K562 (cell line): ENCODE measurements around the gene PPP1CA. TPM values are rescaled to one million over a fixed set of nuclear protein-coding genes. Genes with fewer than 3 reads are reported as not detected.

Source experiments
- GABPA ChIP-seq: fragments of 200-800 bp; sonication (Bioruptor generic); conservative IDR thresholded peaks from 2 replicates; pipeline ENCODE4 v1.6.1; 2016; ENCODE audit warnings: low read depth, missing genetic modification characterization, missing compliant biosample characterization
- GABPB1 ChIP-seq: sonication (generic); formaldehyde crosslinking; IDR thresholded peaks from 2 replicates; pipeline ENCODE4 v1.8.0; 2022; ENCODE audit warnings: mild to moderate bottlenecking, missing genetic modification reagents
- KLF10 ChIP-seq: fragments of 250-450 bp; sonication (Bioruptor Pico); IDR thresholded peaks from 2 replicates; pipeline ENCODE4 v1.6.1; 2021; ENCODE audit warnings: matching md5 sums
- MAZ ChIP-seq, 2 experiments: fragments of 450-650 bp in 1 of 2; sonication (generic) in 1 of 2; formaldehyde crosslinking; IDR thresholded peaks in 1 of 2; conservative IDR thresholded peaks in 1 of 2; 2 replicates each; pipeline versions ENCODE4 v1.4.0 to v1.5.0; 2020; ENCODE audit warnings: mild to moderate bottlenecking in 1 of 2, missing genetic modification reagents in 1 of 2
- MEIS2 ChIP-seq: fragments of 450-650 bp; IDR thresholded peaks from 2 replicates; pipeline ENCODE4 v1.6.1; 2014; ENCODE audit warnings: mild to moderate bottlenecking; ENCODE audit not compliant: partially characterized antibody
- NCOA4 ChIP-seq: fragments of 450-650 bp; IDR thresholded peaks from 2 replicates; pipeline ENCODE4 v1.6.1; 2018; ENCODE audit warnings: mild to moderate bottlenecking; ENCODE audit not compliant: partially characterized antibody
- NFATC3 ChIP-seq: fragments of 450-650 bp; IDR thresholded peaks from 2 replicates; pipeline ENCODE4 v1.6.1; 2017; ENCODE audit warnings: mild to moderate bottlenecking
- OTX1 ChIP-seq: fragments of 450-650 bp; formaldehyde crosslinking; IDR thresholded peaks from 2 replicates; pipeline ENCODE4 v1.4.0; 2022; ENCODE audit warnings: mild to moderate bottlenecking
- PML ChIP-seq: IDR thresholded peaks from 2 replicates; pipeline ENCODE4 v1.6.1; 2012; ENCODE audit warnings: low read length, inconsistent platforms
- SRSF9 ChIP-seq: fragments of 200-400 bp; formaldehyde crosslinking; IDR thresholded peaks from 2 replicates; pipeline ENCODE4 v1.6.1; 2017; ENCODE audit warnings: low read depth, low read length, borderline replicate concordance
- ZNF583 ChIP-seq: fragments of 250-450 bp; sonication (Bioruptor Pico); IDR thresholded peaks from 2 replicates; pipeline ENCODE4 v1.4.0; 2020
- ZZZ3 ChIP-seq: fragments of 450-650 bp; IDR thresholded peaks from 2 replicates; pipeline ENCODE4 v1.6.1; 2016; ENCODE audit warnings: antibody characterized with exemption, mild to moderate bottlenecking, moderate library complexity
- polyA plus RNA-seq, 8 experiments: library from polyadenylated mRNA; depleted of rRNA in 4 of 8; stranded (reverse) in 5 of 8; unstranded in 3 of 8; fragments of >200 nt; fragmentation: Nextera tagmentation in 2 of 8; fragmentation: Illumina TruSeq in 1 of 8; extraction: Ambion mirVana in 2 of 8; extraction: Trizol in 1 of 8; gene quantifications; 2 replicates each; pipeline versions ENCODE4 v1.2.1 to v1.2.3, GENCODE V29; 2011 to 2014; ENCODE audit warnings: inconsistent platforms in 1 of 8, missing spikeins in 1 of 8
- total RNA-seq, 7 experiments: library from RNA; depleted of rRNA in 6 of 7; stranded (reverse); fragments of >200 nt in 6 of 7; fragmentation: Illumina TruSeq in 2 of 7; extraction: Trizol in 2 of 7; gene quantifications; 2 replicates each; pipeline versions ENCODE4 v1.2.1 to v1.2.3, GENCODE V29; 2011 to 2021; ENCODE audit warnings: low replicate concordance in 1 of 7
- TF ChIP-seq, protein P1 (sequence below): fragments of 450-650 bp; IDR thresholded peaks from 2 replicates; pipeline ENCODE4 v1.6.1; 2016; ENCODE audit warnings: low read depth
- TF ChIP-seq, protein P2 (sequence below): sonication (generic); formaldehyde crosslinking; IDR thresholded peaks from 2 replicates; pipeline ENCODE4 v1.4.0; 2020; ENCODE audit warnings: mild to moderate bottlenecking, missing genetic modification reagents
- TF ChIP-seq, protein P3 (sequence below): sonication (generic); formaldehyde crosslinking; IDR thresholded peaks from 2 replicates; pipeline ENCODE4 v1.8.1; 2023; ENCODE audit warnings: mild to moderate bottlenecking, missing genetic modification reagents

PPP1CA gene
- total and polyA plus RNA-seq, 9 of the 15 experiments (the other 6 are each of a cell fraction or from before 2014, with no cell fraction given) = 18.2 to 242 (median 188) TPM

DNA sequence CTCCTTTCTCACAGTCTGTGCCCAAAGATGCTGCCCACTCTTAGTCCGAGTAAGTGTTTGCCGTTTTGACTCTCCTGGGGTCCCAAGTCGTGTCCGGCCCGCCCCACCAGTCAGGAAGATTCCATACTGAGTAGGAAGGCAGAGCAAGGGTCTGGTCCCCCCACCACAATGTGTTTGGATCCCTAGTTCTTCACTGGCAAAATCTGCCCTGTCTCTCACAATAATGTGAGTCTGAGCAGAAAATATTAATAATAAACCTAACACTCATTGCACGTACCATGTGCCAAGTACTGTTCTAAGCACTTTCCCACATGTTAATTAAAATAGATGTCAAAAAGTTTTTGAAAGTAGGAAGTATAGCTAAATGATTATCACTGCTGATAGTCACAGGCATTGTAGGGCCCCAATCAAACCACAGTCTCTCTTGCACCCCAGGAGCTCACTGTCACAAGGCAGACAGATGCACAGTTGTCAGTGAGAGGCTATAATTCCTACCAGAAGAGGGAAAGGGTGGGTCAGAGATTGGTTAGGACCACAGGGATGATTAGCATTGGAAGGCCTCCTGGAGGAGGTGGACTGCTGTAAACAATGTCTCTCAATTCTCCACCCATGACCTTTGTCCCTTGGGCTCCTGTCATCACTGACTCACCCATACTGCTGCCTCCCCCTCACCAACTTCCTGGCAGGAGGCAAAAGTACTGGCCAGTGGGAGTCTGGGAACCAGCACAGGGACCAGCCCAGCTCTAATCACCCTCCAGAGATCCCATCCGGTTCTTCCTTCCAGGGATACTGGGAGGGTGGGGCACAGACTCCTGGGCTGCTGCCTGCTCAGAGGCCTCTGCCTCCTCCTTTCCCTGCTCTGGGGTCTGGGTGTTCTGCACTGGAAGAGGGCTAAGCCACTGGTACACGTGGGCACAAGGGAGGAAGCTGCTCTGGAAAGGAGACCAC, 47.3 kb downstream of the PPP1CA start (continued):
- TF ChIP-seq, protein P1, sequence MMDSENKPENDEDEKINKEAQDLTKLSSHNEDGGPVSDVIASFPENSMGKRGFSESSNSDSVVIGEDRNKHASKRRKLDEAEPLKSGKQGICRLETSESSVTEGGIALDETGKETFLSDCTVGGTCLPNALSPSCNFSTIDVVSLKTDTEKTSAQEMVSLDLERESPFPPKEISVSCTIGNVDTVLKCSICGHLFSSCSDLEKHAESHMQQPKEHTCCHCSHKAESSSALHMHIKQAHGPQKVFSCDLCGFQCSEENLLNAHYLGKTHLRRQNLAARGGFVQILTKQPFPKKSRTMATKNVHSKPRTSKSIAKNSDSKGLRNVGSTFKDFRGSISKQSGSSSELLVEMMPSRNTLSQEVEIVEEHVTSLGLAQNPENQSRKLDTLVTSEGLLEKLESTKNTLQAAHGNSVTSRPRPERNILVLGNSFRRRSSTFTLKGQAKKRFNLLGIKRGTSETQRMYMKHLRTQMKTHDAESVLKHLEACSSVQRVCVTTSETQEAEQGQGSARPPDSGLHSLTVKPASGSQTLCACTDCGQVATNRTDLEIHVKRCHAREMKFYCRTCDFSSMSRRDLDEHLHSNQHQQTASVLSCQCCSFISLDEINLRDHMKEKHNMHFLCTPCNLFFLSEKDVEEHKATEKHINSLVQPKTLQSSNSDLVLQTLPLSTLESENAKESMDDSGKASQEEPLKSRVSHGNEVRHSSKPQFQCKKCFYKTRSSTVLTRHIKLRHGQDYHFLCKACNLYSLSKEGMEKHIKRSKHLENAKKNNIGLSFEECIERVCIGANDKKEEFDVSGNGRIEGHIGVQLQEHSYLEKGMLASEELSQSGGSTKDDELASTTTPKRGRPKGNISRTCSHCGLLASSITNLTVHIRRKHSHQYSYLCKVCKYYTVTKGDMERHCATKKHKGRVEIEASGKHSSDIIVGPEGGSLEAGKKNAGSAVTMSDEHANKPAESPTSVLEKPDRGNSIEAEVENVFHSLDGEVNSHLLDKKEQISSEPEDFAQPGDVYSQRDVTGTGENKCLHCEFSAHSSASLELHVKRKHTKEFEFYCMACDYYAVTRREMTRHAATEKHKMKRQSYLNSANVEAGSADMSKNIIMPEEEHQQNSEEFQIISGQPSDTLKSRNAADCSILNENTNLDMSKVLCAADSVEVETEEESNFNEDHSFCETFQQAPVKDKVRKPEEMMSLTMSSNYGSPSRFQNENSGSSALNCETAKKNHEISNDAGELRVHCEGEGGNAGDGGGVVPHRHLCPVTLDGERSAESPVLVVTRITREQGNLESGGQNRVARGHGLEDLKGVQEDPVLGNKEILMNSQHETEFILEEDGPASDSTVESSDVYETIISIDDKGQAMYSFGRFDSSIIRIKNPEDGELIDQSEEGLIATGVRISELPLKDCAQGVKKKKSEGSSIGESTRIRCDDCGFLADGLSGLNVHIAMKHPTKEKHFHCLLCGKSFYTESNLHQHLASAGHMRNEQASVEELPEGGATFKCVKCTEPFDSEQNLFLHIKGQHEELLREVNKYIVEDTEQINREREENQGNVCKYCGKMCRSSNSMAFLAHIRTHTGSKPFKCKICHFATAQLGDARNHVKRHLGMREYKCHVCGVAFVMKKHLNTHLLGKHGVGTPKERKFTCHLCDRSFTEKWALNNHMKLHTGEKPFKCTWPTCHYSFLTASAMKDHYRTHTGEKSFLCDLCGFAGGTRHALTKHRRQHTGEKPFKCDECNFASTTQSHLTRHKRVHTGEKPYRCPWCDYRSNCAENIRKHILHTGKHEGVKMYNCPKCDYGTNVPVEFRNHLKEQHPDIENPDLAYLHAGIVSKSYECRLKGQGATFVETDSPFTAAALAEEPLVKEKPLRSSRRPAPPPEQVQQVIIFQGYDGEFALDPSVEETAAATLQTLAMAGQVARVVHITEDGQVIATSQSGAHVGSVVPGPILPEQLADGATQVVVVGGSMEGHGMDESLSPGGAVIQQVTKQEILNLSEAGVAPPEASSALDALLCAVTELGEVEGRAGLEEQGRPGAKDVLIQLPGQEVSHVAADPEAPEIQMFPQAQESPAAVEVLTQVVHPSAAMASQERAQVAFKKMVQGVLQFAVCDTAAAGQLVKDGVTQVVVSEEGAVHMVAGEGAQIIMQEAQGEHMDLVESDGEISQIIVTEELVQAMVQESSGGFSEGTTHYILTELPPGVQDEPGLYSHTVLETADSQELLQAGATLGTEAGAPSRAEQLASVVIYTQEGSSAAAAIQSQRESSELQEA = no peak
- TF ChIP-seq, protein P2, sequence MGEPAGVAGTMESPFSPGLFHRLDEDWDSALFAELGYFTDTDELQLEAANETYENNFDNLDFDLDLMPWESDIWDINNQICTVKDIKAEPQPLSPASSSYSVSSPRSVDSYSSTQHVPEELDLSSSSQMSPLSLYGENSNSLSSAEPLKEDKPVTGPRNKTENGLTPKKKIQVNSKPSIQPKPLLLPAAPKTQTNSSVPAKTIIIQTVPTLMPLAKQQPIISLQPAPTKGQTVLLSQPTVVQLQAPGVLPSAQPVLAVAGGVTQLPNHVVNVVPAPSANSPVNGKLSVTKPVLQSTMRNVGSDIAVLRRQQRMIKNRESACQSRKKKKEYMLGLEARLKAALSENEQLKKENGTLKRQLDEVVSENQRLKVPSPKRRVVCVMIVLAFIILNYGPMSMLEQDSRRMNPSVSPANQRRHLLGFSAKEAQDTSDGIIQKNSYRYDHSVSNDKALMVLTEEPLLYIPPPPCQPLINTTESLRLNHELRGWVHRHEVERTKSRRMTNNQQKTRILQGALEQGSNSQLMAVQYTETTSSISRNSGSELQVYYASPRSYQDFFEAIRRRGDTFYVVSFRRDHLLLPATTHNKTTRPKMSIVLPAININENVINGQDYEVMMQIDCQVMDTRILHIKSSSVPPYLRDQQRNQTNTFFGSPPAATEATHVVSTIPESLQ (CRISPR knock-in tag) = 0 out of 2 replicates have a peak, but pooled peaks have one; percentile 19
- TF ChIP-seq MAZ (CRISPR knock-in tag; conservative IDR thresholded peaks at IDR 0.05 in 1 of 2, IDR thresholded peaks at IDR 0.05 in 1 of 2) (peak in 1 of 2 experiments; percentile 69; a peak in 1 of 4 replicates), NFATC3 (no peak), GABPB1 (CRISPR knock-in tag) (peak; percentile 13; the same call in 1 of the 2 replicates), OTX1 (CRISPR knock-in tag) (no peak), NCOA4 (no peak), KLF10 (CRISPR knock-in tag) (no peak), SRSF9 (no peak), PML (no peak), ZNF583 (CRISPR knock-in tag) (no peak), ZZZ3 (no peak), GABPA (tag) (peak; percentile 58), MEIS2 (peak; percentile 87)
- TF ChIP-seq, protein P3, sequence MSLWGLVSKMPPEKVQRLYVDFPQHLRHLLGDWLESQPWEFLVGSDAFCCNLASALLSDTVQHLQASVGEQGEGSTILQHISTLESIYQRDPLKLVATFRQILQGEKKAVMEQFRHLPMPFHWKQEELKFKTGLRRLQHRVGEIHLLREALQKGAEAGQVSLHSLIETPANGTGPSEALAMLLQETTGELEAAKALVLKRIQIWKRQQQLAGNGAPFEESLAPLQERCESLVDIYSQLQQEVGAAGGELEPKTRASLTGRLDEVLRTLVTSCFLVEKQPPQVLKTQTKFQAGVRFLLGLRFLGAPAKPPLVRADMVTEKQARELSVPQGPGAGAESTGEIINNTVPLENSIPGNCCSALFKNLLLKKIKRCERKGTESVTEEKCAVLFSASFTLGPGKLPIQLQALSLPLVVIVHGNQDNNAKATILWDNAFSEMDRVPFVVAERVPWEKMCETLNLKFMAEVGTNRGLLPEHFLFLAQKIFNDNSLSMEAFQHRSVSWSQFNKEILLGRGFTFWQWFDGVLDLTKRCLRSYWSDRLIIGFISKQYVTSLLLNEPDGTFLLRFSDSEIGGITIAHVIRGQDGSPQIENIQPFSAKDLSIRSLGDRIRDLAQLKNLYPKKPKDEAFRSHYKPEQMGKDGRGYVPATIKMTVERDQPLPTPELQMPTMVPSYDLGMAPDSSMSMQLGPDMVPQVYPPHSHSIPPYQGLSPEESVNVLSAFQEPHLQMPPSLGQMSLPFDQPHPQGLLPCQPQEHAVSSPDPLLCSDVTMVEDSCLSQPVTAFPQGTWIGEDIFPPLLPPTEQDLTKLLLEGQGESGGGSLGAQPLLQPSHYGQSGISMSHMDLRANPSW (CRISPR knock-in tag) = no peak
